GM21526 (cell line): ENCODE data around the gene GAK.

ENCODE experiments used
- ATAC-seq: cut with Tn5 transposase; IDR thresholded peaks from one replicate; pipeline ENCODE4 v1.9.1; 2021; ENCODE audit warnings: moderate library complexity; ENCODE audit not compliant: unreplicated experiment, low FRiP score

Gene GAK

DNA sequence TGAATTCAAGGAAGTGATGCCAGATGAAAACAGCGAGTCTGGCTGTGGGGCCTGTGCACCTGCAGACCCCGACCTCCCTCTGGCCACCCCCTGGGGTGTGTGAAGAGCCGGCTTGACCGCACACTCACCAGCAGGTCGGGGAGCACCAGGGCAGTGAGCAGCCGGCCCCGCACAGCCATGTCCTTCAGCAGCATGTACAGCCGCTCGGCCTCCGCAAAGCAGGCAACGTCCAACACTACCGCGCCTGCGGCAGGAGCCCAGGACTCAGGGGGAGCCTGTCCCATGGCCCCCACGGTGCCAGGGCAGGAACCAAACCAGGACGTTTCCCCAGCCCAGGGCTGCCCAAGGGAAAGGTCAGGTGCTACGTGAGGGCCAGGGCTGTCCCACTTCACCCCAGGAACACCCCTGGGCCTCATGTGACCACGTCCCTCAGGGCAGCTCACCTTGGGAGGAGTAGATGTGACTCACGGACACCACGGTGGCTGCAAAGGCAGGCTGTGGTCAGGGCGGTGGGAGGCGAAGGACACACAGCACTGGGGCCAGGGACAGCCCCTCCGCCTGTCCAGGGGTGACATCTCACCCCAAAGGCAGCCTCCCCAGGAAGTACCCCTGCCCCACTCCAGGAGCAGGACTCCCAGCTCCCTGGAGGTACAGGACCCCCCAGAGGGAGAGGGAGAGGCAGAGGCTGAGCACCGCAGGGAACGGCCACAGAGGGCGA lies 33.1 kb upstream of the GAK start:
- ATAC-seq, result no peak

DNA sequence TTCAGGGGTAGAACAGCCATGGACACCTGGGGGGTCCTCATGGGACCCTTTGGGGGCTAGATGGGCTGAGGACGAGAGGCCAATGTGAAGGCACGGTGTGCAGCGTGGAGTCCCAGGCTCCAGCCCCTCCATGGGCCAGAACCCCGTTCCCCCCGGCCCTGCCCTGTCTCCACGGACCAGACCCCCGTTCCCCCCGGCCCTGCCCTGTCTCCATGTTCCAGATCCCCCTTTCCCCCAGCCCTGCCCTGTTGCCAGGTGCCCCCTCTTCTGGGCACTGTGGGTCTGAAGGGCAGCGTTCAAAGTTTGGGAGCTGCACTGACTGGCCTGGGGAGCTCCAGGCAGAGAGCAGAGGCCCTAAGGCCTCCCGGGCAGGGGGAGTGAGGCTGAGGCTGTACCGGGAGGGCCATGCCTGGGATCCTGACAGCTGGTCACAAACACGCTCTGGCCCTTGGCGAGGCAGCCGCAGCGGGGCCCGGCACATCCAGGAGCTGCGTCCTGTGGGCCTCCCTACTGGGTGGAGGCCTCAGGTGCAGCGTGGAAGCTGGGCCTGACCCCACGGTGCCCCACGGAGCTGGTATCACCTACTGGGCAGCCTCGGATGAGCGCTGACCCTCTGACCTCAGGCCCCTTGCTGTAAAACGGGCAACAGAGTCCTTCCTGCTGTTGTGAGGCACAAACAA lies 32.4 kb upstream of the GAK start:
- no peak for ATAC-seq

DNA sequence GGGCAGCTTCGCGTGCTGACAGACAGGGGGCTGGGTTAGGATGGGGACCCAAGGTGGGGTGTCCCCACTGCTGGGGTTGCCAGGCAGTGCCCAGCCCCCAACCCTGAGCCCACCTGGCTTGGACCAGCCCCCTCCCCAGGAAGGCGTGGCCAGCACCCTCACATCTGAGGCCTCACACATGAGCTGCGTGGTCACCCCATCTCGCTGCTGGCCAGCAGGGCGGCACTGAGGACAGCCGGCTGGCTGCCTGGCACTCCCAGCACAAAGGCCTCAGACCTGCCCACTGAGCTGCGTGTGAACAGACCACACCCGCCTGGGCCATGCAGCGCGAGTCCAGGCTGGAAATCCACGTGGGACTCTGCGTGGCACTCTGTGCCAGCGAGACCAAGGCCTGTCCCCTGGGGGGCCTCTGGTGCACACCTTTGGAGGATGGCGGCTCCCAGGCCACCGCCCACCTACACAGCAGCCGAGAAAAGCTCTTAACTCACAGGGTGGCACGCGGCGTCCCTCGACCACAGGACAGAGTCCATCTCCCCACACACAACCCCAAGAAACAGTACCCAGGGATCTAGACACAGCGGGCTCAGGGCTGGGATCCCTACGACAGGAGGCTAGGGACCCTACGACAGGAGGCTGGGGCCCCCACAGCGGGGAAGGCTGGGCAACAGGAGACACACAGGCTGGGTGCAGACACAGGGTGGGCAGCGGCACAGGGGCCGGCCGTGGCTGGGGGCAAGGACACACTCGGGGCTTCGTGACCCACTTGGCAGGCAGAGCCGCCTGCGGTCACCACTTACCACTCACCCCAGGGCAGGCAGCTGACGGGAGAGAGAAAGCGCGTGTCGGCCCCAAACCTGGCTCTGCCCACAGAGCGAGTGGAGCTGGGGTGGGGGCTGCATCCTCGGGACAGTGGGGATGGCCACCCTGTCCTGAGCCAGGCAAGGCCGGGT lies 31.4 kb upstream of the GAK start:
- ATAC-seq, result no peak

DNA sequence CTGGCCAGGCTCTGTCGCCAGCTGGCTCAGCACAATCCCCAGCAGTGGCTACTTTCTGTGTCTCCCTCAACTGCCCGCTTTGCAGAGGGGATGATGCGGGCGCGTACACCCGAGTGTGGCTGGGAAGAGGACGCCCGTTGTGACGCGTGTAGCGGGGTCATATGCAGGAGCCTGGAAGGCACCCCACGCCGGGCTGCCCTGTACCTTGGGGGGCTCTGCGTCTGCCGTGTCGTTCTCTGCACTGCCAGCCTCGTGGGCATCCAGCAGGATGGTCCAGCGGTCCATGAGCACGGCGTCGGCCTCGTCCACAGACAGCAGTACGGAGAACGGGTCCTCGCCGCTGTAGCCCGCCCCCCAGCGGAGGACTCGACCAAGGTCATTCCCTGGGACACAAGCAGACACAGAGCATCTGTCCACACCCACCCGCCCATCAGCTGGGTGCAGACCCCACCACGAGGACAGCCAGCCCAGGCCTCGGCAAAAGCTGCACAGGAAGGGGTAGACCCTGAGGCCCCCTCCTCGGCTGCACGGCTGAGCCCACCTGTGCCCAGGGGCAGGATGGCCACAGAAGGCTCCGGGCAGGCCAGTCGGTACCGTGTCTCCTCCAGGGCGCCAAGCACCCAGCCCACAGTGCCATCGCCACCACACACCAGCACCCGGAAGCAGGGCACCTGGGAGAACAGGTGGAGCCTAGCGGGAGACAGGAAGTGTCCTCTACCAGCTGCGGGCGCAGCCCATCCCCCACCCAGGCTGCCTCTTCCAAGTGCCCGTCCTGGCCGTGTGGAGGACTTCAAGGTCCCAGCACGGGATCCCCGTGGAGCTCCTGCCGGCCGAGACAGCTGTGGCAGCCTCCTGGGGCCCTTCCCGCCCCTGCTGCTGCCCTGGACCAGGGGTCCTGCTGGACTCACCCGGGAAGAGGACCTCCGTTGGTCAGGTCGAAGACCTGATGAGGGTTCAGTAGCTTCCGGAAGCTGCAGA lies 30.4 kb upstream of the GAK start:
- ATAC-seq, result no peak

DNA sequence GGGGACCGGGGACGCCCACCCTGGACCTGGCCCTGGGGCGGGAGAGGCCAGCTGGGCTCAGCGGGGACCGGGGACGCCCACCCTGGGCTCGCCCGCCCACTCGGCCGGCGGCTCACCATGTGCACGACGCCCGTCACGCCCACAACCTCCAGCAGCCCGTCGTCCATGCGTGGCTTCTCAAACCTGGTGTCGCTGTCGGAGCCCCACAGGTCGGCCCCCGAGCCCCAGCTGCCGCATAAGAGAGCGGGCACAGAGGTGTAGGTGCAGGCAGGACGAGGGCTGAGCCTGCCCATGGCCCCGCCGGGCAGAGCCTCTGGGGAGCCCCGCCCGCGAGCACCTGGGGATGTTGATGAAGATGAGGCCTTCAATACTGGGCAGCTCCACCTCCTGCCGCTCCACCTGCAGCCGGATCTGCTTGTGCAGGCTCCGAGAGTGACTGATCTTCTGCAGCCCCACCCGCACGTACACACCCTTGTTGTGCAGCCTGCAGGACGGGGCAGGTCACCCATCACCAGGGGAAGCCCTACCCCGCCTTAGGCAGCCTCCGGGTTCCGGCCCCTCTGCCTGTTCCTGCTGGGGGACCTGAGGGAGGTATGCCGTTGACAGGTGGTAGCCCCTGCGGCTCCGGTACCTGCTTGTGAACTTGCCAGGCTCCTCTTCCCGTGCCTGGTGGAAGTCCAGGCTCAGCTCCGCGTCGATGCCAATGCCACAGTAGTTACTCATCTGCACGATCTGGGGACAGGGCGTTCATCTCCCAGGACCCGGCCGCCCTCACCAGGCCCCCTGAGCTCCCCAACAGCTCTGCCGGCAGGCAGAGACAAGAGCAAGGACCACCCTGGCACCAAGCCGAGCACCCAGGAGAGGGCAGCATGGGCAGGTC lies 29.5 kb upstream of the GAK start:
- ATAC-seq, result no peak

DNA sequence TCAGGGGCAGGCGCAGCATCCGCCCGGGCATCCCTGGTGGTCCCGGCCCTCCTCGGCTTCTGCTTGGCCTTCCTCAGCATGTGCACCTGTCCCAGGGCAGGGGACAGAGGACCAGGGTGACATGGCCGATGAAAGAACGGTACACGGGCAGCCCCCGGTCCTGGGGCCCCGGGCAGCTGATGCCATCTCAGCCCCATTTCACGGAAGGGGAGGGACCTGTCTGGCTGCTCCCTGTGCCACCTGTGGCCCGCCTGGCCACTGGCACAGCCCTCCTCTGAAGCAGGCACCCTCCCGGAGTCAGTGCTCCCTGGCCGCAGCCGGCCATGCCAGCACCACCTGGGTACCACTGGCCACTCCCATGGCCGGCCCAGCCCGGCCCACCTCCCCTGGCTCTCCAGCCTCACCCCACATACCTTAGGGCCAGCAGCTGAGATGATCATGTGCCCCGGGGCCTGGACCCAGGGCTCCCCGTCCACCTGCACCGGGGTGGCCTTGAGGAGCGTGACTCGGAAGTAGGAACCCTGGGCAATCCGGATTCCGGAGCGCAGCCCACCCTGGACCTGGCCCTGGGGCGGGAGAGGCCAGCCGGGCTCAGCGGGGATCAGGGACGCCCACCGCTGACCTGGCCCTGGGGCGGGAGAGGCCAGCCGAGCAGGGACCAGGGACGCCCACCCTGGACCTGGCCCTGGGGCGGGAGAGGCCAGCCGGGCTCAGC lies 28.7 kb upstream of the GAK start:
- ATAC-seq, result no peak

DNA sequence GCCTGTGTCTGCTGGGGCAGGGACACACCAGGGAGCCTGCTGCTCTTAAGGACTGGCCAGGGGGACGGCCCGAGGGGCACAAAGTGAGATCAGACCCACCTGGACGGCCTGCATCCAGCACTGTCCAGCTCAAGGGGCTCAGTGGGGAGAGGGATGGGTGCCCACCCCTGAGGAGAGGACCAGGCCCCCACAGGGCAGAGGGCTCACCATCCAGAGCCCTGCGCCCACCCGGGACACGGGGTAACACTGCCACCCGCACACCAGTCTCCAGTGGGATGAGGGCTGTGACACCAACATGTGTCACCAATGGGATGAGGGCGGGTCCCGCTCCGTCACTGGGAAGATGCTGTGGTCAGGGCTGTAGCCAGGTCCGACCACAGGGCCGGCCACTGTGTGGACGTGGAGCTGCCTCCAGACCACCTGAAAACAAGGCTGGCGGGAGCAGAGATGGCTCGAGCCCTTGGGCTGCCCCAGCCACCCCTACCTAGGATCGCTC lies 28.1 kb upstream of the GAK start:
- ATAC-seq, result no peak

DNA sequence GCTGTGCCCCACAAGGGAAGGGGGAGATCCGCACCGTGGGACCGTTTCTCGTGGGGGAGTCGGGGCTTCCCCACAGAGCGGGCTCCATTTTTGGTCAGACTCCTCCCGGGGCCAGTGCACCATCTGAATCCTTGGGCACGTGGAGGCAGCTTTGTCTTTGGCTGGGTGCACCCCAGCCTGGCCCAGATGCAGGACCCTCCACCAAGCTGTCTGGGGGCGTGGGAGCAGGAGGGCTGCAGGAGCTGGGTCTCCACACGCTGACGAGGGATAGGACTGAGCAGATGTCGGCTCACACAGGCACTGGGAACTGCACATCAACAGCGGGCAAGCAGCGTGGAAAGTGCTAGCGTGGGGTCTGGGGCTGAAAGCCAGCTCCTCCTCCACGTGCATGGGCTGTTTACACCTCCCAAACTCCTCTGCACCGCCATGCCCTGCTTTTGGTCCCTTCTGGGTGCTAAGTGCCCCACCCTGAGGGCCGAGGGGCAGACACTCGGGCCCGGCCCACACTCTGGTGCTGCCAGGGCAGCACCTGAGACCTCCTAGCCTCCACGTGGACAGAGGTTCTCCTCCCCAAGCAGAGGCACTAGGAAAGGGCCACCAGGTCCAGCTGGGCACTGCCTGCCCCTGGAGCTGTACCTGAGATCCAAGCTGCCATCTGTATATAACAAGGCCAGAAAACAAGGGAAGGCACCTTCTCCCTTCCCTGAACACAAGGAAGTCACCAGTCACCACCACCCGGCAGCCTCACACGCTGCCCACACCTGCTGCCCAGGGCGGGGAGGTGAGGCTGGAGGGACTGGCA lies 27.4 kb upstream of the GAK start:
- ATAC-seq, result no peak

DNA sequence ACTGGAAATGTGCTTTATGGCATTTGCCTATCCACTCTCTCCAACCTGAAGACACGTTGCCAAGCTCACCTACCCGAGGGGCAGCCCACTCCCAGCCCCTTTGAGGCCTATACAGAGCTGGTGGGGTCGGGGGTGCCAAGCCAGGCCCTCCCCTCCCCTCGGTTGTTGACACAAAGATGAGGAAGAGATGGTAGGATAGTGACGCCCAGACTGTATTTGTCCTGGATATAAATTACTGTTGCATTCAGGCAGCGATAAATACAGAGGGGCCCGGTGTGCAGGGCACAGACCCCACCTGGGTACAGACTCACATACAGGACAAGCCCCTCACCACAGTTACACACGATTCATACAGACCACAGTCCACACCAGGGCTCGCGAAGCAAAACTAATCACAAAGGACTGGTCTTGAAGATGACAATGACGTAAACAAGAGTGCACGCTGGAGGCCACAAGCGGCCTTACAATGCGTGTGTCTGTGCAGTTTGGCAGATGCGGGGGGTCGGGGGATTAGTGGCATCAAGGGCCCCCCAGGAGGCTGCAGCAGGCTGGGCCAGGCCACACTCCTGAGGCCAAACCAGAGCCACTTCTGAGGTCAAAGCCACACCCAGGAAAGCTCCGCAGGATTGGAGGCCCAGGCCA lies 26.7 kb upstream of the GAK start:
- no peak for ATAC-seq

DNA sequence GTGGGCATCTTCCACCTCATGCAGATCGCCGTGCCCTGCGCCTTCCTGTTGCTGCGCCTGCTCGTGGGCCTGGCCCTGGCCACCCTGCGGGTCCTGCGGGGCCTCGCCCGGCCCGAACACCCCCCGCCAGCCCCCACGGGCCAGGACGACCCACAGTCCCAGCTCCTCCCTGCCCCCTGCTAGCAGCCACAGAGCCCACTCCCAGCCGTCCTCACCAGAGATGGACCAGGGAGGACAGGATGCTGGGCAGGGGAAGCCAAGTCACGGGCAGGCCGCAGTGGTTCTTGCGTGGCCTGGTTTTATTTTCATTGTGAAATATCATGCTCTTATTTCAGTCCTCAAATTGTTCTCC lies 26.2 kb upstream of the GAK start:
- ATAC-seq, result no peak

DNA sequence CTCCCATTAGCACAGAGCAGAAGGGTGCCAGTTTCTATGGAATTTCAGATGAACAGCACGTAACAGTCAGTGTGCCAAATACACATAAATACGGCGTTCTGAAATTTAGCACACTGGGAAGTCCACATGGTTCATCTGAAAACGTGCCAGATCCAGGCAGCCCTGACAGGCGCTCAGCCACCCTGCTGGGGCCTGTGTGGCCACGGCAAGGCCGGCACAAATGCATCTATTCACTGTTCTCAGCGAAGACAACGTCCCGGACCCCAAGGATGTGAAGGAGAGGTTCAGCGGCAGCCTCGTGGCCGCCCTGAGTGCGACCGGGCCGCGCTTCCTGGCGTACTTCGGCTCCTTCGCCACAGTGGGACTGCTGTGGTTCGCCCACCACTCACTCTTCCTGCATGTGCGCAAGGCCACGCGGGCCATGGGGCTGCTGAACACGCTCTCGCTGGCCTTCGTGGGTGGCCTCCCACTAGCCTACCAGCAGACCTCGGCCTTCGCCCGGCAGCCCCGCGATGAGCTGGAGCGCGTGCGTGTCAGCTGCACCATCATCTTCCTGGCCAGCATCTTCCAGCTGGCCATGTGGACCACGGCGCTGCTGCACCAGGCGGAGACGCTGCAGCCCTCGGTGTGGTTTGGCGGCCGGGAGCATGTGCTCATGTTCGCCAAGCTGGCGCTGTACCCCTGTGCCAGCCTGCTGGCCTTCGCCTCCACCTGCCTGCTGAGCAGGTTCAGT lies 25.6 kb upstream of the GAK start:
- no peak for ATAC-seq

DNA sequence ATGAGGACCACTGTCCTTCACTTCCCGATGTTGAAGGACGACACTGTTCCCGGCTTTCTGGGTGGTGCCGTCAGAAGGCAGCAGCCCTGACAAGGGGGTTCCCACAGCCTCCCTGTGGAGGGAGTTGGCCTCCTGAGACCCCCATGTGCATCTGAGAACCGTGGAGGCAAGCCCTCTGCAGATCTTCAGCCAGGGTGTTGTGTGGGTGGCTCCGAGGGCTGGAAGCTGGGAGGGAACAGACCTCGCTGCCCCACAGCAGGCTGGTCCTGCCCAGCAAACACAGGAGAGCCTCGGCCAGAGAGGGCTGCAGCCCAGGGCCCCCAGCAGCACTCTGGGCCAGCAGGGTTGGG lies 25.1 kb upstream of the GAK start:
- ATAC-seq, result no peak

DNA sequence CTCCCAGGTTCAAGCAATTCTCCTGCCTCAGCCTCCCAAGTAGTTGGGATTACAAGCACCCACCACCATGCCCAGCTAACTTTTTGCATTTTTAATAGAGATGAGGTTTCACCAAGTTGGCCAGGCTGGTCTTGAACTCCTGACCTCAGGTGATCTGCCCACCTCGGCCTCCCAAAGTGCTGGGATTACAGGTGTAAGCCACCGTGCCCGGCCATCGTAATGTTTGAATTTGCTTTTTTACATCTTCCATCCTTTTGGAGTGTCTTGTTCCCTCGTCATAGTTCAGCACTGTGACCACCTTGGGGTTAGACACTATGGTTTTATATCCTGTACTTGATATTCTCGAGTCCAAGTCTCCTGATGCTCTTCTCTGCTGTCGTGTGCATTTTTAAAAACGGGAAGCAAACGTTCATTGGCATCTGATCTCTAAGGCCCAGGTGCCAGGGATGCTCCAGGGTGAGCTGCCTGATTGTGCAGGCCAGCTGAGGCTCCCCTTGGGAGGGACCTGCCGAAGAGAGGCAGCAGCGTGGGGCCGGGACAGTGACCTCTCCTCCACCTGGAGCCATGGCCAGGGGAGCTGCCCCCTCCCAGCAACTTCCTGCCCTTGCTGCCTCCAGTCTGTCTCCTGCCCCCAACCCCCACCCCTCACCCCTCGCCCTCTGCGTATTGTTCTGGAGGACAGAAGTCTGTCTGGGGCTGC lies 24.6 kb upstream of the GAK start:
- no peak for ATAC-seq

DNA sequence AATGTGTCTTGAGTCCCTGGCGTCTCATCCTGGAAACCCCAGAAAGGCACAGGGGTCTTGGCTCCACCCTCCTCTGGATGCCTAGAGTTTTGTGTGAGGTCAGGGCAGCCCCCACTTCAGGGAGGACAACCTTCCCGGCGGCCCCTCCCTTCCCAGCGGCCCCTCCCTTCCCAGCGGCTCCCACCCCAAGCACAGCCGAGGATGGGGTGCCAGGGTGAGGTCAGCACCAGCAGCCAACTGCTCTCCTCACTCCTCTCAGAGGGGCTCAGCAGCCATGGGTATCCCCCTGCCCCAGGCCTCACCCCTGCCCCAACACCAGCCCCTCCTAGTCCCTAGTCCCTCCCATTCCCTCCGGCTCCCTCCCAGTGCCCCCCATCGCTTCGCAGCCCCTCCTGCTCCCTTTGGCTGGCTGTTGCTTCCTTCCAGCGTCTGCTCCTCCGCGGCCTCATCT lies 23.8 kb upstream of the GAK start:
- no peak for ATAC-seq

DNA sequence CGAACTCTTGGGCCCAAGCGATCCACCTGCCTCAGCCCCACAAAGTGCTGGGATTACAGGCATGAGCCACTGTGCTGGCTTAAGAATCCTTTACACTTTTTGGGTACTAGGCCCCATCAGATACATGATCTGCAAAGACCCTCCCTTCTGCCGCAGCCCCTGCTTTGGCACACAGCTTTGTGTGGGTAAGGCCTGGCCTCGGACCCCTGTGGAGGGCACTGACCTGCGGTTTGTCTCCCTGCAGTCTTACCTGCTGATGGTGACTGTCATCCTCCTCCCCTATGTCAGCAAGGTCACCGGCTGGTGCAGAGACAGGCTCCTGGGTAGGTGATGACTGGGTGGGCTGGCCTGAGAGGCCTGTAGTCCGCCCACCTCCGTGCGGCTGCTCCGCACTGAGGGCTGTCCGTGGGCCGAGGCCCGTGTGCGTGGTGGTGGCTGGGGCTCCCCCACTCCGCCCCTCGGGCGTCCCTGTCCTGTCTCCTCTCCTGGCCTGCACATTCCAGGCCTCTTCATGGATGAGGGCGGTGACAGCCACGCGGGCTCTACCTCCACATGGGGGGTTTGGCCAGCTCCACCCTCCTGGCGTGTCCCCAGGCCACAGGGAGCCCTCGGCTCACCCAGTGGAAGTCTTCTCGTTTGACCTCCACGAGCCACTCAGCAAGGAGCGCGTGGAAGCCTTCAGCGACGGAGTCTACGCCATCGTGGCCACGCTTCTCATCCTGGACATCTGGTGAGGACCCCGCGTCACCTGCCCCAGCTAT lies 23.2 kb upstream of the GAK start:
- ATAC-seq, result no peak
